Epithelial cell of prostate (primary cell): ENCODE results near the gene TSKU.
"Not testable (repeated sequence)": the region's sequence is repeated elsewhere in the genome, so short reads cannot be mapped to it uniquely, and the experiment has no call there.

Experiments
- DNase-seq: peaks from one replicate; pipeline ENCODE4 v3.0.0-alpha.2; 2011; ENCODE audit warnings: low read depth, low spot score
- H3K27ac ChIP-seq: fragments of 450-650 bp; 2 replicates; pipeline ENCODE4 v1.5.1; 2017; ENCODE audit warnings: mild to moderate bottlenecking

Gene TSKU

GRCh38 chr11:76783294-76783895, at the start of gene TSKU:
Gene TSKU, plus strand, starts transcription at chr11:76783356. Its CDS starts 12,261 bp downstream, at chr11:76795617.
- DNase-seq: no peak
- H3K27ac ChIP-seq: peak within 1 kb of the TSS; percentile 90

GRCh38 chr11:76733906-76734305, 49.2 kb upstream of the TSKU start:
- not testable (repeated sequence) for H3K27ac ChIP-seq
- peak; percentile 8 for DNase-seq

- no peak for DNase-seq
Measured at GRCh38 chr11:76734456-76735420, 48.4 kb upstream of the TSKU start.

GRCh38 chr11:76735841-76736240, 47.3 kb upstream of the TSKU start:
- no peak for DNase-seq
- H3K27ac ChIP-seq: no peak overlapping the region

More at GRCh38 chr11:76734456-76735420, 48.4 kb upstream of the TSKU start:
- H3K27ac ChIP-seq: no peak overlapping the region

- no peak for DNase-seq
- no peak overlapping the region for H3K27ac ChIP-seq
Measured at GRCh38 chr11:76736266-76736665, 46.9 kb upstream of the TSKU start.

GRCh38 chr11:76736773-76737495, 46.2 kb upstream of the TSKU start:
- no peak overlapping the region for H3K27ac ChIP-seq
- no peak for DNase-seq

GRCh38 chr11:76738618-76739240, 44.4 kb upstream of the TSKU start:
- H3K27ac ChIP-seq: no peak overlapping the region
- no peak for DNase-seq

- H3K27ac ChIP-seq: no peak overlapping the region
- DNase-seq: no peak
Measured at GRCh38 chr11:76739798-76740197, 43.4 kb upstream of the TSKU start.

GRCh38 chr11:76740772-76741171, 42.4 kb upstream of the TSKU start:
- no peak for DNase-seq
- no peak overlapping the region for H3K27ac ChIP-seq

GRCh38 chr11:76742902-76743301, 40.3 kb upstream of the TSKU start:
- DNase-seq: no peak
- H3K27ac ChIP-seq: no peak overlapping the region

- H3K27ac ChIP-seq: no peak overlapping the region
- no peak for DNase-seq
Measured at GRCh38 chr11:76744186-76745043, 38.7 kb upstream of the TSKU start.

GRCh38 chr11:76745044-76745376, 38.1 kb upstream of the TSKU start:
- H3K27ac ChIP-seq: no peak overlapping the region
- no peak for DNase-seq

- no peak for DNase-seq
- no peak overlapping the region for H3K27ac ChIP-seq
Measured at GRCh38 chr11:76745561-76746207, 37.5 kb upstream of the TSKU start.

GRCh38 chr11:76747153-76747914, 35.8 kb upstream of the TSKU start:
- DNase-seq: no peak
- no peak overlapping the region for H3K27ac ChIP-seq

- no peak overlapping the region for H3K27ac ChIP-seq
- DNase-seq: no peak
Measured at GRCh38 chr11:76747915-76748860, 35.0 kb upstream of the TSKU start.

GRCh38 chr11:76748948-76749347, 34.2 kb upstream of the TSKU start:
- DNase-seq: no peak
- no peak overlapping the region for H3K27ac ChIP-seq

GRCh38 chr11:76750067-76750466, 33.1 kb upstream of the TSKU start:
- no peak overlapping the region for H3K27ac ChIP-seq
- no peak for DNase-seq
